Hepatic stellate cell (primary cell): ENCODE data around the gene MRI1.
"Not testable (repeated sequence)": the region's sequence is repeated elsewhere in the genome, so short reads cannot be mapped to it uniquely, and the experiment has no call there.

Experiments
- DNase-seq: peaks from one replicate; pipeline ENCODE4 v3.0.0; 2011; ENCODE audit warnings: low spot score

MRI1 gene

DNA sequence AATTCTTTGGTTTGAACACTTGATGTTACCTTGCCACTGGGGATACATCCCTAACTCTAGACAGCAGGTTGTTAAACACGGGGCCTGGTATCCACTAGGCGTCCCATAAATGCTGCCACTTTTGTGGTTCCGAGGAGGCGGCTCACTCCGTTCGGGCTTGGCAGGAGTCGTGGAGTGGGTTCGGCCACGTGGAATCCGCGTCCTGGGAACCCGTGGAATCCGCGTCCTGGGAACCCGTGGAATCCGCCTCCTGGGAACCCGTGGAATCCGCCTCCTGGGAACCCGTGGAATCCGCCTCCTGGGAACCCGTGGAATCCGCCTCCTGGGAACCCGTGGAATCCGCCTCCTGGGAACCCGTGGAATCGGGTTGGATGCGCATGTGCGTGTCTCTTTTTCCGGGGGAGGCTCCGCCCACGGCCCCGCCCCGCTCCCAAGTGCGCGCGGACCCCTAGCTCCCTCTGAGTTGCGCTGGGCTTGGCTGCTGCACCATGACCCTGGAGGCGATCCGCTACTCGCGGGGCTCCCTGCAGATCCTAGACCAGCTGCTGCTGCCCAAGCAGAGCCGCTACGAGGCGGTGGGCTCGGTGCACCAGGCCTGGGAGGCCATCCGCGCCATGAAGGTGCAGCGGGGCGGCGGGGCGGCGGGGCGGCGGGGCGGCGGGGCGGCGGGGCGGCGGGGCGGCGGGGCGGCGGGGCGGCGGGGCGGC, at the start of gene MRI1:
MRI1 (plus strand) TSS at position 422 of the 707 bp plus-strand sequence; CDS start at position 489, 67 bp downstream.
- DNase-seq: peak; percentile 88

DNA sequence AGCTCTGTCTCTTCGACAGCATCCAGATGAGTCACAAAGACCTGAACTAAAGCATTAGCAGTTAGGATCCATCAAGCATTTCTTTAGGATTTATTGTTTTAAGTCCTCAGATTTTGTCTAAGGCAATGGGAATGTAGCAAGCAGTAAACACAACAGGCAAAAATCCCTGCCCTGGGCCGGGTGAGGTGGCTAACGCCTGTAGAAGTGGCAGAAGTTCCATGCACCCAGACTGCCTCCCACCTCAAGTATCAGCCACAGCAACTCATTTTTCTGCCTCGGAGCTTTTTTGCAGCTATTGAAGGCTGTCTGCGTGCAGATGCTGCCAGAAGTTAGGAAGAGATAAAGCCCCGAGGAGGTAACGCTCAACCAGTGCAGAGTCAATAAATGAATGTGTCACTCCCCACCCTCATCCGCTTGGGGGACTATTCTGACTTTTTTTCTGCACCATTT, 47.1 kb upstream of the MRI1 start:
- DNase-seq: no peak

GRCh38 chr19:13718733-13719132, 45.6 kb upstream of the MRI1 start:
- DNase-seq: peak; percentile 70

DNA sequence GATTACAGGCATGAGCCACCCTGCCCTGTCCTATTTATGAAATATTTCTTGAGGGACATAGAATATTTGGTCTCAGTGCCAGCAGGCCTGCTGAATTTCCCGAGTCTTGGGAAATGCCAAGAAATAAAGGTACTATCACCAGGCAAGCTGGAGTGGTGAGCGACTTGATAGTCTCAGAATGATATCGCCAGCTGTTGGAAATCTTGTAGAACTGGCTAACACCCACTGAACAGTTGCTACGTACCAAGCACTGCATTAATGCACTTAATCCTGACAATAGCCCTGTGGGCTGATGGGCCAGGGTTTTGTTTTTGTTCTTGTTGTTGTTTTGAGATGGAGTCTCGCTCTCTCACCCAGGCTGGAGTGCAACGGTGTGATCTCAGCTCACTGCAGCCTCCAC, 42.2 kb upstream of the MRI1 start:
- DNase-seq: no peak

DNA sequence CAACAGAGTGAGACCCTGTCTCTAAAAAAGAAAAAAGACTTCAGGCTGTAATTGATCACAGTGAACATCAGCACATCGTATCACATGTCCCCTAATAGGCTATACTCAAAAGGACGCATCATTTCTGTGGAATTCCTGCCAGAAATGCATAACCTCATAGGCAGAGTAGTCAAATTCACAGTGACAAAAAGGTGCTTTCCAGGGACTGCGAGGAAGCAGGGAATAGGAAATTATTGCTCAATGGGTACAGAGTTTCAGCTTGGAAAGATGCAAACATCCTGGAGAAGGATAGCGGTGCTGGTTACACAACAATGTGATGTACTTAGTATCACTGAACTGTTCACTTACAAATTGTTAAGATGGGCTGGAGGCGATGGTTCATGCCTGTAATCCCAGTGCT, 41.1 kb upstream of the MRI1 start:
- no peak for DNase-seq

DNA sequence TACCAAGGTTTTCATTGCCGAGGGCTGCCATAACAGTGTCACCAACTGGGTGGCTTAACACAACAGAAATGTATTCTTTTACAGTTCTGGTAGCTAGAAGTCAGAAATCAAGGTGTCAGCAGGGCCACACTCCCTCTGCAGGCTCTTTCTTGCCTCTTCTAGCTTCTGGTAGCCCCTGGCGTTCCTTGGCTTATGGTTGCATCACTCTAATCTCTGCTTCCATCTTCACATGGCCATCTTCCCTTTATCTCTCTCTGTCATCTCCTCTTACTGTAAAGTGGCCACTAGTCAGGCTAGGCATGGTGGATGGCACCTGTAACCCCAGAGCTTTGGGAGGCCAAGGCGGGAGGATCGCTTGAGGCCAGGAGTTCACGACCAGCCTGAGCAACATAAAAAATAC, 38.0 kb upstream of the MRI1 start:
- no peak for DNase-seq

DNA sequence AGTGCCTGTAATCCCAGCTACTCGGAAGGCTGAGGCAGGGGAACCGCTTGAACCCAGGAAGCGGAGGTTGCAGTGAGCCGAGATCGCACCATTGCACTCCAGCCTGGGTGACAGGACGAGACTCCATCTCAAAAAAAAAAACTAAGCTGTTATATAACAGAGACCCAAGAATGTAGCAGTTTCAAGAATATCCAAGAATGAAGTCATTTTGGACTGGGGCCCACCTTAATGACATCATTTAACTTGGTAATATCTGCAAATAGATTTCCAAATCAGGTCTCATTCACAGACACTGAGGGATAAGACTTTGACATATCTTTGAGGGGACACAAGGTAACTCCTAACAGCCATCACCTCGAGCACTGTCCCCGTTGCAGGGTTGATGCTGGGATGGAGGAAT, 36.5 kb upstream of the MRI1 start:
- DNase-seq: no peak

- no peak for DNase-seq
These were observed 34.5 kb upstream of the MRI1 start for GRCh38 chr19:13729859-13730258.

DNA sequence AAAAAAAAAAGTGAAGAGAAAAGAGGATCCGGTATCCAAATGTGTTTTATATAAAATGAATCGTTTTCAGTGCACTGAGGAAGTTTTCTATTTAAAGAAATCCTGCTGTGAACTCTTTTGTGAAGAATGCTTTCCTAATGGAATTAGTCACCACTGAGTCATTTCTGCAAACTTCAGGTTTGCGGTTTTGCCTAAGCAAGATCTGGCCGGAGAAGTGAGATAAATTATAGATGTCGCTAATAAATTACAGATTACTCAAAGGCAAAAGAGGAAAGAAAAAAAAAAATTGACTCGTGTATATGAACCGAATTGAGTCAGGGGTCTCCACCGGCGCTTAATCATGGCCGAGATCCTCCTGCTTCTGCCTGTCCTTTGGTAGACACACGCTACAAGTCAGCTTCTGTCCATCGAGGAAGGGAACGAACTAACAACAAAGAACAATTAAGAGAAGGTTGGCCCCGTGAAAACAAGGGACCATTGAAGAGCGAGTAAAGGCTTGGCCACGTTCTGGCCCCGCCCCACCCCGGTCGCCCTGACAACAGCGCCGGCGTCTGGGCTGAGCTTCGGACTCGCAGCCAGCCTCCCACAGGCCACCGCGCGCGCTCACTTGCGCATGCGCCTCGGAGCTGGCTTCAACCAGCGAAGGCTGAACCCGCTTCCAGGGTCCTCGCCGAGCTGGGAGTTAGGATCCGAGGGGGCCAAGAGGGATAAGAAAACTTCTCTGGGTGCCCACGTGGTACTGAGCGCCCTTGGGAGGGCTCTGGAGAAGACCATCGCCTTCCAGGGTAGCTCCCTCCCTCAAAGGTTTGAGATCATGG, 33.0 kb upstream of the MRI1 start:
- DNase-seq: peak; percentile 95

- no peak for DNase-seq
These were observed 32.0 kb upstream of the MRI1 start for GRCh38 chr19:13732337-13732736.

- DNase-seq: no peak
These were observed 29.6 kb upstream of the MRI1 start for GRCh38 chr19:13734751-13735150.

- DNase-seq: no peak
These were observed 26.2 kb upstream of the MRI1 start for GRCh38 chr19:13738073-13738472.

DNA sequence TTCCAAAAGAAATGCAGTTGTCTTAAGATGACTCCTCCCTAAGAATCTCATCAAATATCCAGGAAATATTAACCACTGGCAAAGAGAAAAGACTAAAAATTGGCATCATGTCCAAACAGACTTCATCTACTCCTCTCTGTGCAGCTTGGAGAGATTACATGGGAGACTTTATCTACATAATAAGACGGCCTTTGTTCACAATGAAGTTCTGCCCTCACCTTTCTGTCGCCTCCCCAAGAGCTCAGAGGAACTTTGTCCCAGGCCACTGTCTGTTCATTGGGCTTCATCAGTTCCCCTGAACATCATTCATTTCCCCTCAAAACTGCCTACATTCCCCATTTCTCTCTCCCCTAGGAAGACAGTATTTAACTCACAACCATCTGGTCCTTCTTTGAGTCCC, 22.4 kb upstream of the MRI1 start:
- no peak for DNase-seq

GRCh38 chr19:13742756-13743155, 21.6 kb upstream of the MRI1 start:
- DNase-seq: no peak

DNA sequence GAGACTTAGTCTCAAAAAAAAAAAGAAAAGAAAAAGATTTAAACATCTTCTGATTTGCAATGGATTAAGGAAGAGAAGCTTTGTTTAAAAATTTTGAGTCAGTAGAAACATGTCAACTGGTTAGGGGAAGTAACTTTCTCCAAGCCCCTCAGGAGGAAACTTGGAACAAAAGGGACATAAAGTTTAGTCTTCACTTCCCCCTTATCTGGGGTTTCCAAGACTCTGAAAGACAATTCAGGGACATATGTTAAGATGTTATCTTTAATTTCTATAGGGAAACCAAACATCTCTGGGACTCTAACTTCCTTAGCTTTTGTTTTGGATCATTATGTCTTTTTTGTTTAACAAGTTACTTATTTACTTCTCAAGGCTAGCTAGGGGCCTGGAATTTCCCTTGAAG, 20.1 kb upstream of the MRI1 start:
- DNase-seq: no peak

DNA sequence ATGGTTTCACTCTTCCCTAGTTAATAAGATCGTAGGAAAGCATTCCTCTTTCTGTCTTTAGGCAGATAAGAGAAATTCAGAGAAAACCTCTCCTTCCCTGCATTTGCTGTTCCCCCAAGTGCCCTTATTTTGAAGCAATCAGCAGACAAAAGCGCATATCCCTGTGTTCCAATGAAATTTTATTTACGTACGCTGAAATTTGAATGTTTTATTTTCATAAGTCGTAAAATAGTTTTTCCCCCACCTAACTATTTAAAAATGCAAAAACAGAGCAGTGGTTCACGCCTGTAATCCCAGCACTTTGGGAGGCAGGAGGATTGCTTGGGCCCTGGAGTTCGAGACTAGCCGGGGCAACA, 17.2 kb upstream of the MRI1 start:
- no peak for DNase-seq

GRCh38 chr19:13748169-13748828, 16.0 kb upstream of the MRI1 start:
- DNase-seq: peak; percentile 52

GRCh38 chr19:13751436-13751835, 12.9 kb upstream of the MRI1 start:
- DNase-seq: no peak

GRCh38 chr19:13753622-13754021, 10.7 kb upstream of the MRI1 start:
- DNase-seq: not testable (repeated sequence)

DNA sequence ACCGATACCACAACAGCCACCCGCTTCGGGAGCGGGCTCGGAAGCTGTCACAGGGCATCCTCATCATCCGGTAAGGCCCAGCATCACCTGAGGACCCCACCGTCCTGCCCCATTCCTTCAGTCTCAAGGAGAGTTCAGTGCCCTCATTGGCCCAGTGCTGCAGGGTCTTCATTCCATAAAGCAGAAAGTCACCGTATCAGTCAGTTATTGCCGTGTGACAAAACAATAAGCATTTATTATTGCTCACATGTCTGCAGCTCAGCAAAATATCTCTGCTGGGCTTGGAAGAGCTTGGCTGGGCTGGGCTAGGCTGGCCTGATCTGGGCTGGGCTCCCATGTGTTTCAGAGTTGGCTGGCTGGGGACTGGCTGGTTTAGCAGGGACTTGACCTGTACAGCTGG, 8.1 kb upstream of the MRI1 start:
- DNase-seq: no peak

DNA sequence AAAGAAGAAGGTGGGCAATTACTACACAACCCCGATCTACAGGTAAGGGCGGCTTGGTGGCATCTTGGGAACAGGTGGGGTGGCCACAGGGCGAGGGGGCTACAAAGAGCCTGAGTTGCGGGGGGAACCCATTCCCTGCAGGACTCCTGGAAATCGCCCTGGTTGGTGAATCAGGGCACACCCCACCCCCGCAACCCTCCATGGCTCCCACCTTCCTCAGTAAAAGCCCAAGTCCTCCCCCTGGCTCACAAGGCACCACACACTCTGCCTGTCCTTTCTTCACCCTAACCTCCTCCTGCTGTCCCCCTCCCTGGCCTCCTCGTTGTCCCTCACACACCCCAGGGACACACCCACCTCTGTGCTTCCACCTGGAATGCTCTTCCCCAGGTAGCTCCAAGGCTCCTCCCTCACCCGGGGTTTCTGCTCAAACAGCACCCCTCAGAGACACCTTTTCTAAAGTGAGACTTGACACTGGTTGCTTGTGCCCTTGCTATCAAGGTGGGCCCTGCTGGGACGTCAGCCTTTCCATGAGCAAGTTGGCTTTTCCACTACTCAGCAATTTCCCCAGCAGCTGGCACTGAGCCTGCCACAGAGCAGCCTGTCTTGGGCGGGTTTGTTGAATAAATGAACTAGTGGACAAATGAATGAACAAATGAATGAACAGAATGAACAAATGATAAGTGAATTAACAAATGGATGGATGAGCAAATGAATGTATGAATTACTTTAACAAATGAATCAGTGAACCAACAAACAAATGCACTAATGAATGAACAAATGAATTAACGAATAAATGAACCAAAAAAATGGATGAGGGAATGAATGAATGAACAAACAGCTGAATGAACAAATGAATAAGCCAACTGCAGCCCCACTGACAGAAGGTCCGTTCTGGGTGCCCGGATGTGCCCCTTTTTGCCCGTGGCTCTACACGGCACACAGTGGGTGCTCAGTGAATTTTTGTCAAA, 6.2 kb upstream of the MRI1 start:
- DNase-seq: no peak

DNA sequence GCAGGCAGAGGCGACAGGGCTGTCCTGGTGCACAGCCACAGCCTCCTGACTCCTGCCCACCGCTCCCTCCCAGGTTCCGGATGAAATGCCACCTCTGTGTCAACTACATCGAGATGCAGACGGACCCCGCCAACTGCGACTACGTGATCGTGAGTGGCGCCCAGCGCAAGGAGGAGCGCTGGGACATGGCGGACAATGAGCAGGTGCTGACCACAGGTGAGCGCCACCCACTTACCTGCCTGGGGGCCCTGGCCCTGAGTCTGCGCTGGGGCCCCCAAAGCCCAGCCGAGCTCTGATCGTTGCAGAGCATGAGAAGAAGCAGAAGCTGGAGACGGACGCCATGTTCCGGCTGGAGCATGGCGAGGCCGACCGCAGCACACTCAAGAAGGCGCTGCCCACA, 5.5 kb upstream of the MRI1 start:
- DNase-seq: no peak
